SU-DHL-6 (cell line): ENCODE results near the gene ST6GALNAC4.

Source experiments
- H2AFZ ChIP-seq: fragments of 200-600 bp; sonication (generic); 2 replicates; pipeline ENCODE4 v1.6.1; 2014; ENCODE audit warnings: low read depth, mild to moderate bottlenecking, moderate library complexity, mixed read lengths, antibody characterized with exemption, low read length; ENCODE audit not compliant: severe bottlenecking
- H3F3A ChIP-seq: fragments of 200-600 bp; shearing (Covaris generic); 2 replicates; pipeline ENCODE4 v1.6.0; 2016; ENCODE audit warnings: antibody characterized with exemption, mild to moderate bottlenecking; ENCODE audit not compliant: insufficient read depth
- H3K27ac ChIP-seq: fragments of 200-600 bp; sonication (generic); 2 replicates; pipeline ENCODE4 v1.5.1; 2016; ENCODE audit warnings: low read depth, mild to moderate bottlenecking, low read length, moderate library complexity, mixed read lengths
- H3K27me3 ChIP-seq: fragments of 200-600 bp; sonication (generic), shearing (Covaris generic); 2 replicates; pipeline ENCODE4 v1.6.0; 2014; ENCODE audit warnings: mild to moderate bottlenecking, low read length
- H3K36me3 ChIP-seq: fragments of 200-600 bp; sonication (generic); 2 replicates; pipeline ENCODE4 v1.6.1; 2014; ENCODE audit warnings: mild to moderate bottlenecking, low read length, mixed read lengths
- H3K4me2 ChIP-seq: fragments of 300-600, 200-600 bp; shearing (Covaris generic), sonication (generic); 2 replicates; pipeline ENCODE4 v1.6.0; 2014; ENCODE audit warnings: low read length, low read depth, mild to moderate bottlenecking; ENCODE audit not compliant: poor library complexity, severe bottlenecking
- H3K4me3 ChIP-seq: fragments of 200-600 bp; sonication (generic); 2 replicates; pipeline ENCODE4 v1.5.1; 2014; ENCODE audit warnings: antibody characterized with exemption, low read length, mild to moderate bottlenecking, mixed read lengths; ENCODE audit not compliant: insufficient read depth, poor library complexity, severe bottlenecking
- H3K79me2 ChIP-seq: fragments of 200-600 bp; sonication (generic); 2 replicates; pipeline ENCODE4 v1.6.1; 2014; ENCODE audit warnings: mild to moderate bottlenecking, low read length, moderate library complexity; ENCODE audit not compliant: insufficient read depth
- H3K9ac ChIP-seq: fragments of 200-600 bp; sonication (generic); 2 replicates; pipeline ENCODE4 v1.7.0; 2014; ENCODE audit warnings: mild to moderate bottlenecking, low read length
- H3K9me2 ChIP-seq: fragments of 200-600 bp; sonication (generic); replicated peaks from 2 replicates; pipeline ENCODE4 v1.6.1; 2014; ENCODE audit warnings: low read length; ENCODE audit not compliant: insufficient read depth
- H3K9me3 ChIP-seq: fragments of 200-600 bp; sonication (generic); 2 replicates; pipeline ENCODE4 v1.6.1; 2014; ENCODE audit warnings: low read length, mixed read lengths; ENCODE audit not compliant: insufficient read depth
- H4K20me1 ChIP-seq: fragments of 200-600 bp; sonication (generic); 2 replicates; pipeline ENCODE4 v1.6.1; 2014; ENCODE audit warnings: low read depth, mild to moderate bottlenecking, antibody characterized with exemption, low read length, moderate library complexity, mixed read lengths
- EZH2phosphoT487 ChIP-seq: fragments of 200-600 bp; sonication (generic), shearing (Covaris generic); conservative IDR thresholded peaks from 2 replicates; pipeline ENCODE4 v1.6.1; 2018; ENCODE audit warnings: mild to moderate bottlenecking, antibody characterized with exemption, low read length, moderate library complexity, mixed read lengths
- TF ChIP-seq, protein P1 (sequence below): fragments of 200-600 bp; sonication (generic); IDR thresholded peaks from one replicate; pipeline ENCODE4 v1.5.1; 2017; ENCODE audit warnings: antibody characterized with exemption, mild to moderate bottlenecking, low read length, moderate library complexity; ENCODE audit not compliant: insufficient read depth, poor library complexity, severe bottlenecking

The ST6GALNAC4 gene

GRCh38 chr9:127860260-127860659, 56.6 kb downstream of the ST6GALNAC4 start:
- Histone ChIP-seq H4K20me1 (no peaks in the 10 kb centered on the region), H3K4me3 (no peak overlapping the region), H2AFZ (no peak overlapping the region), H3K27ac (no peak overlapping the region), H3K9ac (no peak overlapping the region), H3K79me2 (no peaks in the 10 kb centered on the region), H3K27me3 (no peaks in the 10 kb centered on the region), H3K4me2 (no peak overlapping the region), H3F3A (no peaks in the 10 kb centered on the region), H3K9me2 (no peaks in the 10 kb centered on the region), H3K36me3 (no peaks in the 10 kb centered on the region), H3K9me3 (no peaks in the 10 kb centered on the region)
- no peak for TF ChIP-seq EZH2phosphoT487
- TF ChIP-seq, protein P1, sequence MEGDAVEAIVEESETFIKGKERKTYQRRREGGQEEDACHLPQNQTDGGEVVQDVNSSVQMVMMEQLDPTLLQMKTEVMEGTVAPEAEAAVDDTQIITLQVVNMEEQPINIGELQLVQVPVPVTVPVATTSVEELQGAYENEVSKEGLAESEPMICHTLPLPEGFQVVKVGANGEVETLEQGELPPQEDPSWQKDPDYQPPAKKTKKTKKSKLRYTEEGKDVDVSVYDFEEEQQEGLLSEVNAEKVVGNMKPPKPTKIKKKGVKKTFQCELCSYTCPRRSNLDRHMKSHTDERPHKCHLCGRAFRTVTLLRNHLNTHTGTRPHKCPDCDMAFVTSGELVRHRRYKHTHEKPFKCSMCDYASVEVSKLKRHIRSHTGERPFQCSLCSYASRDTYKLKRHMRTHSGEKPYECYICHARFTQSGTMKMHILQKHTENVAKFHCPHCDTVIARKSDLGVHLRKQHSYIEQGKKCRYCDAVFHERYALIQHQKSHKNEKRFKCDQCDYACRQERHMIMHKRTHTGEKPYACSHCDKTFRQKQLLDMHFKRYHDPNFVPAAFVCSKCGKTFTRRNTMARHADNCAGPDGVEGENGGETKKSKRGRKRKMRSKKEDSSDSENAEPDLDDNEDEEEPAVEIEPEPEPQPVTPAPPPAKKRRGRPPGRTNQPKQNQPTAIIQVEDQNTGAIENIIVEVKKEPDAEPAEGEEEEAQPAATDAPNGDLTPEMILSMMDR = no peak

GRCh38 chr9:127858041-127858512, 58.8 kb downstream of the ST6GALNAC4 start:
- Histone ChIP-seq H3K9me3 (no peaks in the 10 kb centered on the region), H3K4me2 (no peak overlapping the region), H3K9ac (no peak overlapping the region), H3K4me3 (no peak overlapping the region), H3F3A (no peaks in the 10 kb centered on the region), H3K36me3 (no peaks in the 10 kb centered on the region), H3K9me2 (no peaks in the 10 kb centered on the region), H3K27ac (no peak overlapping the region), H4K20me1 (no peaks in the 10 kb centered on the region), H2AFZ (no peak overlapping the region), H3K79me2 (no peaks in the 10 kb centered on the region), H3K27me3 (no peaks in the 10 kb centered on the region)
- TF ChIP-seq, protein P1 = no peak
- TF ChIP-seq EZH2phosphoT487 = no peak
